Measurements from ENCODE around the gene TFAP2B.
A peak's percentile ranks its signal among the peaks of the same experiment; 100 is the strongest.

TFAP2B gene

GRCh38 chr6:50818673-50819072, at the start of gene TFAP2B:
TFAP2B (plus strand) TSS chr6:50818871; CDS start chr6:50818892, 21 bp downstream.
- DNase-seq, result no peak

DNA sequence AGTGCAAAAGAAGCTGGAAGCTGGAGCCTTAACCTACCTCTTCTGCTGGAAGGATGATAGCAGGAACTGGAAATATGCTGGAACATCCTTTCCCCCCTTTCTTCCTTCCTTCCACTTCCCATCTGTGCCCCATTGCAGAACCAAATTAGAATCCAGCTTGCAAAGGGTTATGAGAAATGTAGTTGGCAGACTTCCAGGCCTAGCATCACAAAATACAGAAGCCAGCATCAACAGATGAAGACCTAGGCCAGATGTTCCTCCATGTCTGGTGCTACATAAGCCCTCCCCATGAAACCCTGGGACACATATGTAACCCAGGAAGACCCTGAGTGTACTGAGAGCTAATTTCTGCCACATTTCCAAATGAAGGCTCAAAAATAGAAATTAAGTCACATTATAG, 40.0 kb upstream of the TFAP2B start:
- DNase-seq, result no peak

DNA sequence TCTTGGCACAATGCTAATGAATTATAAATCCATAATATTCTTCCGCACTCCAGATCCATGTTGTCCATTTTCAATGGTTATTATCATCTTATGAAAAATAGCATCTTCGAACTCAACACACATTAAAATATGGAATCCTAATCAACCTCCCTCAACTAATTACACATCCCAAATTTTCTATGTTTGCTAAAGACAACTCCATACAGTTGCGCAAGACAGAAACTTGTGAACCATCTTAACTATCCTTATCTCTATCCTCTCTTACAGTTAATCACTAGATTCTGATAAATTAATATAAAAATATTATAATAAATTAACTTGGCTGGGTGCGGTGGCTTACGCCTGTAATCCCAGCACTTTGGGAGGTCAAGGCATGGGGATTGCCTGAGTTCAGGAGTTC, 38.3 kb upstream of the TFAP2B start:
- no peak for DNase-seq

GRCh38 chr6:50785921-50786320, 32.8 kb upstream of the TFAP2B start:
- no peak for DNase-seq

- DNase-seq, result peak; percentile 66
Observed at GRCh38 chr6:50791900-50792508, 26.7 kb upstream of the TFAP2B start.

DNA sequence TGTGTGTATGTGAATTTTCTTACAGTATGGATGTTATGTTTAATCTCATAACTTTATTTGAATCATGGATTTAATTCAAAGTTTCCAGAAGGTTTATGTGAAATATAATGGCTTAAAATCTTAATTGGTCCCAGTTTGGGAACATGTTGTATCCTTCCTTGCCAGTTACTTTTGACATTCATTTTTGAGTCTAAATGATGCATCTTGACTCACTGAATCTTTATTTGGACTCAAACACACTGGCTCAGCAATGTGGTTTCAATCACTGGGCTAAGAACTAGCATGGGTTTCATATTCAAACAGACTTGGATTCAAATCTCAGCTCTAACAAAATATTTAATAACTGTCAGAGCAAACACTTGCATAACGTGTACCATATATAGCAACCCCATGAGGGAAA, 25.9 kb upstream of the TFAP2B start:
- no peak for DNase-seq

DNA sequence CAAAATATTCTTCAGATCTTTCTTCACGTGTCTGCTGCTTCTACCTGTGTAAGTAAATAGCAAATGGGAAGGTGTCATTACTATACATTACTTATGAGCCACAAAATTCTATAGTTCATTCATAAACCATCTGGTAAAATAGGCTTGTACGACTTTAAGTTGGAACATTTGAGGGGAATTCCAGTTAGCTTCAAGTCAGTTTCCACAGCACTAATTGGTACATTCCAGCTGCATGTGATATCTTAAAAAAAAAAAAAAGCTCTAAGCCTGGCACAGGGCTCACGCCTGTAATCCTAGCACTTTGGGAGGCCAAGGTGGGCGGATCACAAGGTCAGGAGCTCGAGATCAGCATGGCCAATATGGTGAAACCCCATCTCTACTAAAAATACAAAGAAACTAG, 23.1 kb upstream of the TFAP2B start:
- no peak for DNase-seq

DNA sequence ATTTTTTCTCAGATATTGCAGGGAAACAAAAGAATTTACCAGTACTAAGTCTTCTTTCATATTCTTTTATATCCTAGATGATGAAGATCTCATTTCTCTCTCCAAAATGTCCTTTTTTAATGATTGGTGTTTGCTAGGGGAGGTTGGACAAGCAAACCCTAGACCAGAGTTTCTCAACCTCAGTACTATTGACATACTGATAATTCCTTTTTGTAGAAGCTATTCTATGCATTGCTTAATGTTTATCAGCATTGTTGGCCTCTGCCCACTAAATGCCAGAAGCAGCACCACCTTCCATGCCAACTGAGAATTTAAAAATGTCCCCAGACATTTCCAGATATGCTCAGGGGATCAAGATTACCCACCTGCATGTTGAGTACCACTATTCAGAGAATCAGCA, 14.4 kb upstream of the TFAP2B start:
- DNase-seq, result no peak

DNA sequence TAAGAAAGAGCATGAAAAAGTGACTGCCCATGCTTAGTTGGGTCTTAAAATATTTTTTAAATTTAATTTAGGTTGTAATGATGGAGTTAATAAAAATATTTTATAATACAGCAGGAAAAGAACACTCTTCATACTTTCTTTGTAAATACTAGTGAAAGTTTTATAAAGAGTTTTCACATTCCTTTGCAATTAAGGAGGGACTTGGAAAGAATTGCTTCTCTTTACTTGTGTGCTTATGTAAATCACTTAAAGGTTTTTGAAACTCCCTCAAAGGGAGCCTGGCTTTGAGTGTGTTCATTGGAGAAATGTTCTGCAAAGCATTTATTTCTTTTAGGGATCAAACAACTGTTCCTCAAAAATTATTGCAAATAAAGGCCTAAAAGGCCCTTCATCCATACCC, 11.6 kb upstream of the TFAP2B start:
- DNase-seq, result no peak

DNA sequence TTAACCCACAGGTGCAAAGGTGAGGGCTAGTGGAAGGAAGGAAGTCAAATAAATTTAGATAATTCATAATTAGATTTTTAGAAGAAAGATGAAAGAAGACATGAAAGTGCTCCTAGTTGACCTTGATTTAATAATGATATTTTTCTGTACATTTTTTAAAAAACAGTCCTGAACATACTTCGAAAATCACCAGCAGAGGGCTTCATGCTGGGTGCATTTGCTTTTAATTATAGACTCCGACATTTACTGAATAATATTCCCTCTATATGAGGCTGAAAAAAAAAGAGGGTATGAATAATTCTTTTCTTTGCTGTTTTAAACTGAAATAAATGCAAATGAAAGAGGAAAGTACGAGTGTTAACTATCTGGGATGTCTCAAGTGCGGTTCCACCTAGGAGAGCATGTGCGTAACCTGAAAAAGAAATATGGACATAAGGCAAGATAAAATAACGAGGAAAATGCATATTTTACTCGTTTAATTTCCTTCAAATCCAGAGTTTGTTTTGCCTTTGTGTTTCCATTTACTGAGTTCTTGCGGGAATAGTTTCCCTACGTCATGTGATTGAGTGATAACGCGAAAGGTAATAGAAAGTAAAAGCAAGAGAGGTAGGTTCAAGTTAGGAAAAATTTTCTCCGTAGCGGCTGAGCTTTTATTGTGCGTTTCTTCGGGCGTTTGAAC, 3.1 kb upstream of the TFAP2B start:
- DNase-seq, result no peak

DNA sequence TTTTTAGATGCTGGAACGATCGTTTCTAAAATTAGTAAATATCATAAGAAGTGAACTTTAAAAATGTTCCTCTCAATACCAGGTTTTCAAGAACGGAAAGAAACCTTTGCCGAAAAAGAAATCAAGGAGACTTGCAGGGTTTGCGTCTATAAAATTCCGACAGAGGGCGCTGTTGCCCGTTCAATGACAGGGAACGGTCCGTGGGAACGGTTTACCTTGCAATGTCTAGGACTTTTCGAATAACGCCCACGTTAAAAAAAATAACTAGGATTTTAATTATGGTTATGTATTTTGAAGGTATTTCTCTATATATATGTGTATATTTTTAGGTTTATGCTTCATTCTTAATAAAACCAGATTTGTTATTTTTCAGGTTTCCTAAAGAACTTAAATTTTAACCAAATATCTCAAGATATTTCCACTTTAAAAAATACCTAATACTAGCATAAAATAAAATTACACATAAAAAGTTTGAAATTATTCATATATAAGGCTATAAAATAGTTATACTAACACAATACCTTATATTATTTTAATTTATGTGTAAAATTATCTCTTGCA, 2.5 kb upstream of the TFAP2B start:
- peak; percentile 78 for DNase-seq

- no peak for DNase-seq
Observed at GRCh38 chr6:50816947-50817645, 1.6 kb upstream of the TFAP2B start.

- DNase-seq, result no peak
Observed at GRCh38 chr6:50817646-50817950, 1.1 kb upstream of the TFAP2B start.

DNA sequence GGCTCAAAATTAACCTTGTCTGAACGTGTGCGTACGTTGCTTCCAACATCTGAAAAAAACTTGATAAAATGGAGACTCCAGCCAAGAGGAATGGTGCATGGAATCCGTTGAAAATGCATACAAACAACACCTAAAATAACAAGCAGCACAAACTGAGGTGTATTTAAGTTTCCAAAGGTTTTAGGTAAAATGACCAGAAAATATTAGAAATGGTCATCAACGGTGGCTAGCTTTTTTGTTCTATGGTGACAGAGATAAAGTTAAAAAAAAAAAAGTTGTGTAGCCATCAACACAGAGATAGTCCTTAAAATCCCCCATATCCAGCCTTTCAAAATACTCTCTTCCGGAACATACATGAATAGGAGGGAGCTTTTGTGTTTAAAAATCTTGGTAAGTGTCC, 651 bp upstream of the TFAP2B start:
- no peak for DNase-seq

GRCh38 chr6:50819466-50819903, 814 bp downstream of the TFAP2B start:
- DNase-seq, result no peak

DNA sequence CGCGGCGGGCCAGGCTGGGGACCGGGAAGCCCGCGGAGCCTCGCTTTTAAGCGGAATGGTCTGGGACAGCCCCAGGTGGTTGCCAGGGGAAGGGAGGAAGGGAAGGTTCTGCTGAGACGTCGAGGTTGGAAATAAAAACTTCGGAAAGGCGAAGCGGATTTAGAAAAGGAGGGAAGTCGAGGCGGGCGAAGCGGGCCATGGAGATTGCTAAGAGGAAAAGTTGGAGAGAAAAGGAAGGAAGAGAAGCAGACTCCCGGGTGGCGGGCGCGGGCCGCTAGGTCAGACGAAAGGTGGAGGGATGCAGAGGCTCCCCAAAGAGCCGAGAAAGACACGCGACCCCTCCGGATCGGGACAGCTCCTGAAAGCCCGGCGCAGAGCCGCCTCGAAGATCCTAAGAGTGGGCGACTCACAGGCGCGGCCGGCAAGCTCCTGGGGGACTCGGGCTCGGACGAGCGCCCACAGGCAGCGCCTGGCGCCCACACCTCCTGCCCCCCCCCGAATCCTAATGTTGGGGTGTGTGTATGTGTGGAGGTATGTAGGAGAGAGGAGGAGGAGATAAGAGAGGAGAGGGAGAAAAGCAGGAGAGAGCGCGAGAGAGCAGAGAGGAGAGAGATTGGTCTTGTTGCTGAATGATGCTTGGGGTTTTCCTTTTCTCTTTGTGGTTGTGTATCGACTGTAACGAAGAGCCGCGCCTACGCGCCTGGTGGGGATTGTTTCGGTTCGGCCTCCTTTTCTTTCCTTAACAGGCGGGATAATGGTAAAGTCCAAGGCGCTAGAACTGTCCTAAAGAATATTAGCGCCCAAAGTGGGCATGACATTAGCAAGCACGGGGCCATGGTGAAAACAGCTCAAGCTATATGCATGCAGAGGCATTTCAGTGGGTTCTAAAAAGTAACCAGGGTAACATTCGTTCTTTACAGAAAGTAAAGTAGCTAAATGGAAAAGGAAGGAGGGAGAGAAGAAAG, 1.5 kb downstream of the TFAP2B start:
- DNase-seq, result no peak

- DNase-seq, result no peak
Observed at GRCh38 chr6:50820869-50821264, 2.2 kb downstream of the TFAP2B start.

GRCh38 chr6:50821441-50822077, 2.9 kb downstream of the TFAP2B start:
- no peak for DNase-seq

- no peak for DNase-seq
Observed at GRCh38 chr6:50822078-50822476, 3.4 kb downstream of the TFAP2B start.

GRCh38 chr6:50823094-50823920, 4.6 kb downstream of the TFAP2B start:
- no peak for DNase-seq

DNA sequence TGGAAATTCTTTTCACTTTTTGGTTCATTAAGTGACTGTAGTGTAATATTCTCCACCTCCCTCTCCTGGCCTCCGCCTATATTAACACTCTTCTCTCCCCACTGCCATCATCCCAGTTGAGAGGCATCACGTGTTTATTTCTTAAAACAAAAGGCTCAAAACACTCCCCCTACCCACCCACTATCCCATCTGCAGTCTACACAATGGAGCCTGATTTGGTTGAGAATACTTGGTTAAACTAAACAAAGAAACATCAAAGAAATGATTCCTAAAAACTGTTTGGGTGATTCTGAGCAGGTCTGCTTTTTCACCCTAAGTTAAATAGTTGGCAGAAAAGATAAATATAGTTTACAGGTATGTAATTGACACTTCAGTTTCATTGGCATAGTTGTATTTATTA, 5.9 kb downstream of the TFAP2B start:
- no peak for DNase-seq
